Neural cell (in vitro differentiated cells): Measurements from ENCODE around the gene TNRC6C. TPM values are rescaled to one million over a fixed set of nuclear protein-coding genes. Genes with fewer than 3 reads are reported as not detected.

Source experiments
- H2AFZ ChIP-seq: fragments of 200-600, 300-800 bp; sonication (generic), shearing (Covaris generic); 2 replicates; pipeline ENCODE4 v1.6.0; 2014; ENCODE audit warnings: low read depth, mild to moderate bottlenecking, antibody characterized with exemption, low read length, moderate library complexity
- H3F3A ChIP-seq: fragments of 200-600 bp; shearing (Covaris generic); 2 replicates; pipeline ENCODE4 v1.6.1; 2016; ENCODE audit warnings: mild to moderate bottlenecking, moderate library complexity, mixed read lengths, antibody characterized with exemption, low read length; ENCODE audit not compliant: insufficient read depth, poor library complexity, severe bottlenecking
- H3K27ac ChIP-seq: fragments of 200-600, 300-800 bp; sonication (generic), shearing (Covaris generic); 2 replicates; pipeline ENCODE4 v1.5.1; 2014; ENCODE audit warnings: mild to moderate bottlenecking, low read length, moderate library complexity
- H3K27me3 ChIP-seq: fragments of 300-800, 200-600 bp; sonication (generic), shearing (Covaris generic); 2 replicates; pipeline ENCODE4 v1.6.0; 2014; ENCODE audit warnings: mild to moderate bottlenecking, low read depth, low read length, moderate library complexity; ENCODE audit not compliant: insufficient read depth
- H3K36me3 ChIP-seq: fragments of 300-800, 200-600 bp; sonication (generic), shearing (Covaris generic); 2 replicates; pipeline ENCODE4 v1.5.1; 2014; ENCODE audit warnings: mild to moderate bottlenecking, antibody characterized with exemption, low read length, moderate library complexity; ENCODE audit not compliant: insufficient read depth
- H3K4me2 ChIP-seq: fragments of 300-800, 200-600 bp; sonication (generic), shearing (Covaris generic); 2 replicates; pipeline ENCODE4 v1.6.0; 2014; ENCODE audit warnings: mild to moderate bottlenecking, low read length
- H3K4me3 ChIP-seq: fragments of 300-800, 200-600 bp; sonication (generic), shearing (Covaris generic); 2 replicates; pipeline ENCODE4 v1.5.1; 2014; ENCODE audit warnings: mild to moderate bottlenecking, low read length, moderate library complexity
- H3K79me2 ChIP-seq: fragments of 200-600 bp; shearing (Covaris generic); replicated peaks from 2 replicates; pipeline ENCODE4 v1.6.0; 2014; ENCODE audit warnings: mild to moderate bottlenecking, low read length, moderate library complexity; ENCODE audit not compliant: insufficient read depth
- H3K9ac ChIP-seq: fragments of 300-800, 200-600 bp; sonication (generic), shearing (Covaris generic); 2 replicates; pipeline ENCODE4 v1.6.1; 2016; ENCODE audit warnings: mild to moderate bottlenecking, low read length, mixed read lengths
- H3K9me2 ChIP-seq: fragments of 200-600 bp; shearing (Covaris generic); 2 replicates; pipeline ENCODE4 v1.6.1; 2016; ENCODE audit warnings: mild to moderate bottlenecking, low read length, mixed read lengths; ENCODE audit not compliant: insufficient read depth
- H3K9me3 ChIP-seq: fragments of 200-600, 300-800 bp; sonication (generic), shearing (Covaris generic); 2 replicates; pipeline ENCODE4 v1.6.1; 2016; ENCODE audit warnings: mild to moderate bottlenecking, mixed run types, low read length, moderate library complexity, mixed read lengths
- H4K20me1 ChIP-seq: fragments of 200-600 bp; shearing (Covaris generic); 2 replicates; pipeline ENCODE4 v1.6.1; 2016; ENCODE audit warnings: mild to moderate bottlenecking, mixed run types; ENCODE audit not compliant: insufficient read depth
- CTCF ChIP-seq: fragments of 450-650 bp; IDR thresholded peaks from 2 replicates; pipeline ENCODE4 v1.5.1; 2014; ENCODE audit warnings: antibody characterized with exemption, mild to moderate bottlenecking, moderate library complexity; ENCODE audit not compliant: poor library complexity, severe bottlenecking
- EP300 ChIP-seq: fragments of 450-650 bp; conservative IDR thresholded peaks from 2 replicates; pipeline ENCODE4 v1.6.1; 2014; ENCODE audit warnings: antibody characterized with exemption, mild to moderate bottlenecking, moderate library complexity; ENCODE audit not compliant: poor library complexity, severe bottlenecking
- EZH2 ChIP-seq: fragments of 200-600, 300-800 bp; shearing (Covaris generic), sonication (generic); IDR thresholded peaks from 2 replicates; pipeline ENCODE4 v1.6.1; 2014; ENCODE audit warnings: antibody characterized with exemption, low read length, borderline replicate concordance, mild to moderate bottlenecking; ENCODE audit not compliant: insufficient read depth, poor library complexity, severe bottlenecking
- MXI1 ChIP-seq: fragments of 450-650 bp; conservative IDR thresholded peaks from 2 replicates; pipeline ENCODE4 v1.6.1; 2014; ENCODE audit warnings: antibody characterized with exemption, mild to moderate bottlenecking; ENCODE audit not compliant: poor library complexity, severe bottlenecking
- POLR2AphosphoS5 ChIP-seq: IDR thresholded peaks from 2 replicates; pipeline ENCODE4 v1.6.1; 2012
- RAD21 ChIP-seq: fragments of 450-650 bp; conservative IDR thresholded peaks from 2 replicates; pipeline ENCODE4 v1.6.1; 2014; ENCODE audit warnings: antibody characterized with exemption, mild to moderate bottlenecking, moderate library complexity
- REST ChIP-seq: IDR thresholded peaks from 2 replicates; pipeline ENCODE4 v1.6.1; 2012; ENCODE audit warnings: borderline replicate concordance
- SMC3 ChIP-seq: fragments of 450-650 bp; conservative IDR thresholded peaks from 2 replicates; pipeline ENCODE4 v1.6.1; 2014; ENCODE audit warnings: antibody characterized with exemption, mild to moderate bottlenecking, moderate library complexity; ENCODE audit not compliant: poor library complexity
- TAF1 ChIP-seq: IDR thresholded peaks from 2 replicates; pipeline ENCODE4 v1.6.1; 2012; ENCODE audit warnings: low read depth
- polyA plus RNA-seq: library from polyadenylated mRNA; depleted of rRNA; stranded (reverse); fragments of >200 nt; gene quantifications from 2 replicates; pipeline ENCODE4 v1.2.3, GENCODE V29; 2014

Gene TNRC6C
- polyA plus RNA-seq, 1 donor from 2014 or later, result 15.4 TPM

GRCh38 chr17:78082988-78083387, 124.5 kb downstream of the TNRC6C start:
- H3K4me3 ChIP-seq, result no peak overlapping the region
- H3K9me2 ChIP-seq, result no peaks in the 10 kb centered on the region
- no peak overlapping the region for H3K9ac ChIP-seq
- H3F3A ChIP-seq, result no peaks in the 10 kb centered on the region
- H3K27me3 ChIP-seq, result no peaks in the 10 kb centered on the region
- TF ChIP-seq EZH2 (no peak), EP300 (no peak), CTCF (no peak), POLR2AphosphoS5 (no peak), REST (no peak), RAD21 (no peak), MXI1 (no peak)
- H3K79me2 ChIP-seq, result no peaks in the 10 kb centered on the region
- no peak overlapping the region for H3K4me2 ChIP-seq
- no peaks in the 10 kb centered on the region for H3K9me3 ChIP-seq
- no peak overlapping the region for H2AFZ ChIP-seq
- no peak overlapping the region for H3K27ac ChIP-seq
- H4K20me1 ChIP-seq, result no peaks in the 10 kb centered on the region
- H3K36me3 ChIP-seq, result peaks cover 11% of the 10 kb centered on the region

GRCh38 chr17:78086740-78087139, 128.2 kb downstream of the TNRC6C start:
- no peaks in the 10 kb centered on the region for H3K27me3 ChIP-seq
- H3K9me3 ChIP-seq, result no peaks in the 10 kb centered on the region
- H3F3A ChIP-seq, result no peaks in the 10 kb centered on the region
- peaks cover 14% of the 10 kb centered on the region for H3K36me3 ChIP-seq
- no peaks in the 10 kb centered on the region for H4K20me1 ChIP-seq
- H3K9ac ChIP-seq, result no peak overlapping the region
- no peaks in the 10 kb centered on the region for H3K9me2 ChIP-seq
- no peak overlapping the region for H3K4me3 ChIP-seq
- H3K27ac ChIP-seq, result no peak overlapping the region
- H3K4me2 ChIP-seq, result no peak overlapping the region
- H3K79me2 ChIP-seq, result no peaks in the 10 kb centered on the region
- no peak overlapping the region for H2AFZ ChIP-seq
- TF ChIP-seq CTCF (no peak), TAF1 (no peak), SMC3 (no peak)
